Measurements from ENCODE around the gene UIMC1.

Gene UIMC1

DNA sequence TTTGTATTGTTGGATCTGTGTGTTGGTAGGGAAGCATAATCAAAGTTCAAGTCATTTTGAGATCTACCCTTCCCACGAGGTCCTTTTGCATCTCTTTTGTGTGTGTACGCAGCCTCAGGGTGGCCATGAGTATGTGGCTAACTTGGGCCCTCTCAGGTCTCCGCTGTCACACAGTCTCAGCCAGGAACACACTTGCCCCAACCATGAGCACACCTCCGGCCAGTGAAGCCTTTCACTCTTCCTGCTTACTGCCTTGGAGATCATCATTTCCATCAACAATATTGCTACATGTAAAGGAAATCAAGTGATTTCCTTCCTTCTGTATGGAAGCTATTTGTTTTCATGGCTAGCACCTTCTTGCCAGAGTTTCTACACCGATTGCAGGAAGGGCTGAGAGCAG lies 29.9 kb upstream of the UIMC1 start:
- H3K27me3 ChIP-seq (ENCODE audit: control insufficient read depth, low read length), result no peaks in the 10 kb centered on the region
- H3K36me3 ChIP-seq (ENCODE audit: control insufficient read depth, low read length), result peaks cover 41% of the 10 kb centered on the region
- H3K27ac ChIP-seq (ENCODE audit: low read depth, low read length), result no peak overlapping the region

DNA sequence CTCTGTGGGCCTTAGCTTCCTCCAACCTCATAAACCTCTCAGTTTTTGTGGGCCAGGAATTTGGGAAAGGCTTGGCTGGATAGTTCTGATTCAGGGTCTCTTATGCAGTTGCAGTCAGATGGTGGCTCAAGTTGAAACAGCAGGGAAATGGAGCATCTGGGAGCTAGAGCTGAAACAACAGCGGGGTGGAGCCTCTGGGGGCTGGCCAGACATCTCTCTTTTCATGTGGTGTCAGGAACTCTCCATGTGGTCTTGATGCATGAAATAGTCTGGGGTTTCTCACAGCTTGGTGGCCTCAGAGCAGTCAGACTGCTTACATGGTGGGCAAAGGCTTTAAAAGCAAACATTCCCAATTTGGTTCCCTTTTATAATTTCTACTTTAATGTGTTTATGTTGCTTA lies 29.4 kb upstream of the UIMC1 start:
- Histone ChIP-seq H3F3A (ENCODE audit: control insufficient read depth, insufficient read depth) (no peaks in the 10 kb centered on the region), H4K20me1 (ENCODE audit: control insufficient read depth, insufficient read depth, low read depth, low read length) (peaks cover 2% of the 10 kb centered on the region; the same call in 1 of the 2 replicates), H3K79me2 (ENCODE audit: control insufficient read depth, low read length) (peaks cover 83% of the 10 kb centered on the region), H3K4me1 (ENCODE audit: control insufficient read depth, low read length) (no peaks in the 10 kb centered on the region), H3K27me3 (ENCODE audit: control insufficient read depth, low read length) (no peaks in the 10 kb centered on the region), H3K9me3 (ENCODE audit: control insufficient read depth, insufficient read depth, low read length) (no peaks in the 10 kb centered on the region), H3K4me3 (ENCODE audit: low read length) (no peak overlapping the region), H3K4me2 (ENCODE audit: low read length) (no peak overlapping the region), H3K27ac (ENCODE audit: low read depth, low read length) (no peak overlapping the region), H3K36me3 (ENCODE audit: control insufficient read depth, low read length) (peaks cover 40% of the 10 kb centered on the region), H3K9me2 (replicated peaks; ENCODE audit: control insufficient read depth, low read length) (no peaks in the 10 kb centered on the region)
- TF ChIP-seq, protein P1, sequence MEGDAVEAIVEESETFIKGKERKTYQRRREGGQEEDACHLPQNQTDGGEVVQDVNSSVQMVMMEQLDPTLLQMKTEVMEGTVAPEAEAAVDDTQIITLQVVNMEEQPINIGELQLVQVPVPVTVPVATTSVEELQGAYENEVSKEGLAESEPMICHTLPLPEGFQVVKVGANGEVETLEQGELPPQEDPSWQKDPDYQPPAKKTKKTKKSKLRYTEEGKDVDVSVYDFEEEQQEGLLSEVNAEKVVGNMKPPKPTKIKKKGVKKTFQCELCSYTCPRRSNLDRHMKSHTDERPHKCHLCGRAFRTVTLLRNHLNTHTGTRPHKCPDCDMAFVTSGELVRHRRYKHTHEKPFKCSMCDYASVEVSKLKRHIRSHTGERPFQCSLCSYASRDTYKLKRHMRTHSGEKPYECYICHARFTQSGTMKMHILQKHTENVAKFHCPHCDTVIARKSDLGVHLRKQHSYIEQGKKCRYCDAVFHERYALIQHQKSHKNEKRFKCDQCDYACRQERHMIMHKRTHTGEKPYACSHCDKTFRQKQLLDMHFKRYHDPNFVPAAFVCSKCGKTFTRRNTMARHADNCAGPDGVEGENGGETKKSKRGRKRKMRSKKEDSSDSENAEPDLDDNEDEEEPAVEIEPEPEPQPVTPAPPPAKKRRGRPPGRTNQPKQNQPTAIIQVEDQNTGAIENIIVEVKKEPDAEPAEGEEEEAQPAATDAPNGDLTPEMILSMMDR (IDR thresholded peaks at IDR 0.05; ENCODE audit: low read depth, low read length, poor library complexity, severe bottlenecking), result no peak
- no peak for TF ChIP-seq EZH2phosphoT487 (IDR thresholded peaks at IDR 0.05; ENCODE audit: borderline replicate concordance, low read length)

More for the DNA sequence above, 29.9 kb upstream of the UIMC1 start:
- H3F3A ChIP-seq (ENCODE audit: control insufficient read depth, insufficient read depth), result no peaks in the 10 kb centered on the region
- peaks cover 82% of the 10 kb centered on the region for H3K79me2 ChIP-seq (ENCODE audit: control insufficient read depth, low read length)
- TF ChIP-seq, protein P1 (IDR thresholded peaks at IDR 0.05; ENCODE audit: low read depth, low read length, poor library complexity, severe bottlenecking), result no peak
- no peak for TF ChIP-seq EZH2phosphoT487 (IDR thresholded peaks at IDR 0.05; ENCODE audit: borderline replicate concordance, low read length)
- H3K9me2 ChIP-seq (replicated peaks; ENCODE audit: control insufficient read depth, low read length), result no peaks in the 10 kb centered on the region
- H3K4me3 ChIP-seq (ENCODE audit: low read length), result no peak overlapping the region
- no peaks in the 10 kb centered on the region for H3K9me3 ChIP-seq (ENCODE audit: control insufficient read depth, insufficient read depth, low read length)
- no peaks in the 10 kb centered on the region for H3K4me1 ChIP-seq (ENCODE audit: control insufficient read depth, low read length)
- H3K4me2 ChIP-seq (ENCODE audit: low read length), result no peak overlapping the region
- peaks cover 2% of the 10 kb centered on the region; the same call in 1 of the 2 replicates for H4K20me1 ChIP-seq (ENCODE audit: control insufficient read depth, insufficient read depth, low read depth, low read length)

DNA sequence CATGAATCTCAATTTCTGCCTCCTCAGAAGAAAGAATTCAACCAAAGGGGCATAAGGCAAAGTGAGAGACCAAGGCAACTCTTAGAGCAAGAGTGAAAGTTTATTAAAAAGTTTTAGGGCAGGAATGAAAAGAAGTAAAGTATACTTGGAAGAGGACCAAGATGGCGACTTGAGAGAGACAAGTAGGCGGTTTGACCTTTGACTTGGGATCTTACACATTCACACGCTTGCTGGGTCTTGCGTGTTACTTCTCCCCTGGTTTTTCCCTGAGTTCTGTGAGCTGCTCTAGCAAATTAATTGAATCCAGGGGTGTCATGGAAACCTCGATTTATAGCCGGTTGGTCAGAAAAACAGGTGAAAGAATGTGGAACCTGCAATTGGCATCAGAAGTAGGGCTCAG lies 22.9 kb upstream of the UIMC1 start:
- no peak for TF ChIP-seq EZH2phosphoT487 (IDR thresholded peaks at IDR 0.05; ENCODE audit: borderline replicate concordance, low read length)
- TF ChIP-seq, protein P1 (IDR thresholded peaks at IDR 0.05; ENCODE audit: low read depth, low read length, poor library complexity, severe bottlenecking), result no peak
- H3K36me3 ChIP-seq (ENCODE audit: control insufficient read depth, low read length), result peaks cover 42% of the 10 kb centered on the region
- H3F3A ChIP-seq (ENCODE audit: control insufficient read depth, insufficient read depth), result no peaks in the 10 kb centered on the region
- H4K20me1 ChIP-seq (ENCODE audit: control insufficient read depth, insufficient read depth, low read depth, low read length), result no peaks in the 10 kb centered on the region
- H3K4me1 ChIP-seq (ENCODE audit: control insufficient read depth, low read length), result peaks cover 10% of the 10 kb centered on the region
- peaks cover 92% of the 10 kb centered on the region for H3K79me2 ChIP-seq (ENCODE audit: control insufficient read depth, low read length)
- no peak overlapping the region for H3K4me2 ChIP-seq (ENCODE audit: low read length)
- H3K9me3 ChIP-seq (ENCODE audit: control insufficient read depth, insufficient read depth, low read length), result no peaks in the 10 kb centered on the region
- no peaks in the 10 kb centered on the region for H3K9me2 ChIP-seq (replicated peaks; ENCODE audit: control insufficient read depth, low read length)
- H3K27ac ChIP-seq (ENCODE audit: low read depth, low read length), result no peak overlapping the region
- no peaks in the 10 kb centered on the region for H3K27me3 ChIP-seq (ENCODE audit: control insufficient read depth, low read length)
- no peak overlapping the region for H3K4me3 ChIP-seq (ENCODE audit: low read length)
